ENCODE results near the gene EPB41L5.

The EPB41L5 gene

DNA sequence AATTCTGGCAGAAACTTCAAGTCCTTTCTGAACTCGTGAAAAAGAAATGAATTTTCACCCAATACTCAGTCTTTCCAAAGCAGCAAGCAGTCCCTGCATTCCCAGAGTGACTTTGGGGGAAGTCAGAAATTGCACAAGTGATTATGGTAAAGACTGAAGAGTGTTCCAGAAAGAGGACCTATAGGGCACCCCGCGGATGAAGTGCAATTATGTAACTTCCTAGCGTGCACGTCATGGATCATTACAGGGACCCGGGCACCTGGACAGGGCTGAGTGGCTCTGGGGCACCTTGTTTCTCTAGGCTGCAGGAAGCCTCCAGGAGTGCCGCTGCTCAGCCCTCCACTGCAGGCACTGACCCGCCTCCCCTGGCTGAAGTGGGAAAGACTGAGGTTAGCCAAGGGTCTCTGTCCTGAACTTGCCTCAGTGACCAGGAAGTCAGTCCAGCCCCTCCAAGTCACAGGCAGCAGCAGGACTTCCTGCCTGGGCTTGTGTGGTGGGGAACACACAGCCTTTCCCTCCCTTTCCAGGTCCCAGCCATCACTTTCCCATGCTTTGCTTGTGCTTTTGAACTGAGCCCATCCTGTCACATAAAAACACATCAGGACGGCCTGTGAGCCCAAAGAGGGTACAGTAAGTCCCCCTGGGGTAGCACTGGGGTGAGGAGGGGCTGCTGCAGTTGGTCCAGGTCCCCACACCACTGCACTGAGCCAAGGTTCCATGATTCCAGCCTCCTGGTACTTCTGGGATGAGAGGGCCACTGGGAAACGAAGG lies 190.6 kb downstream of the EPB41L5 start:
- DNase-seq = no peak

DNA sequence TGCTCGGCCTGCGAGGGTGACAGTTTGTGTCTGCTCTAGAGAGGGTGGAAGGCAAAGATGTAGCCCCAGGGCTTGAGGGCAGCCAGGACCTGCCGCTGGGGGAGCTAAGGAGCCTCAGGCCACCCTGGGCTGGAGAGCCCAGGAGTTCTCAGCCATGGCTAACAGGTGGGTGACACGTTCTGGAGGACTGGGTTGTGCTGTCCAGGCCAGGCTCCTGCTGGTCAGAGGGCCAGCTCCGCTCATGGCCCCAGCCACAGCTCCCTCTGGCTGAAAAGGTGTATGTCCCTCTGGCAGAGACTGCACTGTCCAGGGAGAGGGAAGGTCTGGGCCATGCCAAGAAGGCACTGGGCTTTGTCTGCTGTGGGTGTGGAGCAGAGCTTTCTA lies 191.1 kb downstream of the EPB41L5 start:
- no peak for DNase-seq

DNA sequence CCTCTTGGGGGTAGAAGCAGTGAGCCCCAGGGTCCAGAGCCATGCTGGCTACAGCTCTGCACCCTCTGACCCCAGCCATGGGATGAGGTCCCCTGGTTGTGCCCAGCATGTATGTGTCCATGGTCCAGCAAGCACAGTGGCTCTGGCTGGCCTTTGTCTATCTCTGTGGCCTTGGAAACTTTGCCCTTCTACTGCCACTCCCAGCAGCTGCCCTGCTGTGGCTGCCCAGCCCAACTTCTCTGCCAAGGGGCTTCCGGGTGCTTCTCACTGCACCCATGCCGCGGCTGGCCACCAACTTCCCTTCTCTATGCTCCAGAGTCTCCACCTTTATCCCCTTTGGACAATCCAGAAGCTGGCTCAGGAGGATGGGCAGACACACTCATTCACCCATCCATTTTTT lies 191.5 kb downstream of the EPB41L5 start:
- no peak for DNase-seq

DNA sequence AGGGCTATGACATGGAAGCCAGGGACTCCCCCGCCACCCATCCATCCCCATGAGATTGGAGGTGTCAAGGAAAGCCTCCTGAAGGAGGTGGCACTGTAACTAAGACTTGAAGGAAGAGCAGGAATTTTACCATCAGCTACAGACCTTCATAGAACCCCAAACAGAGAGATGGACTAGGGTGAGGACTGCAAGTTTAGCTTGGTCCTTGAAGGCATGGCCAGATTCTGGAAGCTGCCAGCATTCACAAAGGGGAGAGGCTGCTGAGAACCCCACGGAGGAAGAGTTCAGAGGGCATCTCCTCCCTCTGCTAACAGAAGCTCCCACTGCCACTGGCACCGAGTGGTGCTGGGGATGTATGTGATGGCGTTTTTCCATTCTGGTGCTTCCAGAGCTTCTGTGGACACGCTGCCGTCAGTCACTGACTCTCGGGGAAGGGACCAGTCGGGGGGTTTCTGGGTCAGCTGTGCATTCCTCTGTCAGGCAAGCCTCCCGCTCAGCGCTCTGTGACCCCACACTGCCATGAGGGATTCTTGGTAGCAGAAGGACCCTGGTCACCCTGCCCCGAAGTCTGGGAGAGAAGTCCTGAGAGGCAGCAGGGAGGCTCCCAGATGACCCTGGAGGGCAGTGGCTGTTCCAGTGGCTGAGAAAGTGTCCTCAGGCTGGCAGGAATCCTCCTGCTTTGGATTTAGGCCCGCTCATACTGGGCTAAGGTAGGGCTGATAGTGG lies 192.2 kb downstream of the EPB41L5 start:
- DNase-seq = no peak

DNA sequence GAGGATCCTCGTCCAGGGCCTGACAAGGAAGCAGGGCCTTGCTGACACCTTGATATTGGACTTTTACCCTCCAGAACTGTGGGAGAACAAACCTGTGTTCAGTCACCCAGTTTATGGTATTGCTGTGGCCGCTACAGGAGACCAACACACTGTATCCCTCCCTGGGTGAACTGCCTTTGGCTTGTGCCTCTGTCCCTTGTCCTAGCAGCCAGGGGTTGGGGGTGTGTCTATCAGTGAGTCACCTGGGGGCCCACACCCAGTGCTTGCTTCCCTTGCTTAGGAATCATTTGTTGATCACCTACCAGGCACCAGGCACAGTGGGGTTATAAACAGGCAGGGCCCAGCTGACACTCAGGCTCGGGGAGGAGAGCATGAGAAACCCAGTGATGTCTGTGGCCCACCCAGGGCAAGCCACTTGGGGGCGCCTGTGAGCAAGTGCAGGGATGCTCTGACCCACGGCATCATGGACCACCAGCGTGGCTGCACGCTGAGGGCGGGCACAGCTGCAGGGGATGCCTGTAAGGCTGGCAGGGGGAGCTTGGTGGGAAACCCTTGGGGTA lies 193.2 kb downstream of the EPB41L5 start:
- no peak for DNase-seq

DNA sequence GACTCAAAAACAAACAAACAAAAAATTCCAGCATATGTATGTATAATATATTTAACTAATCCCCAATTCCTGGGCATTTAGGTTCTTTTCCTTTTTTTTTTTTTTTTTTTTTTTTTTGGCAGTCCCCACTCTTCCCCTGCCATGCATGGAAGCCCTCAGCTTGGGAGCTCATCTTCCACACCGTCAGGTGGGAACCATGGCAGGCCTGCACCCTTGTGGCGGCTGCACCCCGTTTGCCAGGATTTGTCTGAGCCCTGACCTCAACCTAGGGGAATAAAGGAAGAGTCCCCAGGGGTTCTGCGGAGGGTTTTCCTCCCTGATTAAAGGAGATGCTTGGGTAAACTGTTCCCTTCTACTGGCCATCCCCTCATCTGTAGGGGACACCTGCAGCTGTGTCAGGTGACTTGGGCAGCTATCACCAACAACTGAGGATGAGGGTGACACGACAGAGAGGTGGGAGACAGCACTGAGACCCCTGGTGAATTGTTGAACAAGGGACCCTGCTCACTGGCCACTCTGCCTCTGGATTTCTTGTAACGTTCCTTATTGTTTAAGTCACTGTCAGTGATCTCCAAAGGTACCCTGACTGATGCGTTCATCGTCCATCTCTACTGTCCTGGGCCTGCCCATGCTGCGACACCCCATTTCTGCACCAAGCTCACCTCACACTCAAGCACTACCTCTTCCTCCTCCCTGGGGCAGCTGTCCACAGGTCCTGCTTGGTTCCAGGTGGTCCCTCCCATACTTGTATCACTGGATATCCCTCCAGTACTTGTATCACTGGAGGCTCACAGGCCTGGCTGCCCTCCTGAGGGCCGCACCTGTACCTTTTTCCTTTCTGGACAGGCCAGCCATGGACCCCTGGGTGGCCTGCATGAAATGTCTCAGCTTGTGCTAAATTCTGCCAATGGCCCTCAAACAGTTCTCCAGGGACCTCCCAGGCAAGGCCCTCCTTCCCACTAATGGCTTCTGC lies 195.8 kb downstream of the EPB41L5 start:
- DNase-seq = no peak

DNA sequence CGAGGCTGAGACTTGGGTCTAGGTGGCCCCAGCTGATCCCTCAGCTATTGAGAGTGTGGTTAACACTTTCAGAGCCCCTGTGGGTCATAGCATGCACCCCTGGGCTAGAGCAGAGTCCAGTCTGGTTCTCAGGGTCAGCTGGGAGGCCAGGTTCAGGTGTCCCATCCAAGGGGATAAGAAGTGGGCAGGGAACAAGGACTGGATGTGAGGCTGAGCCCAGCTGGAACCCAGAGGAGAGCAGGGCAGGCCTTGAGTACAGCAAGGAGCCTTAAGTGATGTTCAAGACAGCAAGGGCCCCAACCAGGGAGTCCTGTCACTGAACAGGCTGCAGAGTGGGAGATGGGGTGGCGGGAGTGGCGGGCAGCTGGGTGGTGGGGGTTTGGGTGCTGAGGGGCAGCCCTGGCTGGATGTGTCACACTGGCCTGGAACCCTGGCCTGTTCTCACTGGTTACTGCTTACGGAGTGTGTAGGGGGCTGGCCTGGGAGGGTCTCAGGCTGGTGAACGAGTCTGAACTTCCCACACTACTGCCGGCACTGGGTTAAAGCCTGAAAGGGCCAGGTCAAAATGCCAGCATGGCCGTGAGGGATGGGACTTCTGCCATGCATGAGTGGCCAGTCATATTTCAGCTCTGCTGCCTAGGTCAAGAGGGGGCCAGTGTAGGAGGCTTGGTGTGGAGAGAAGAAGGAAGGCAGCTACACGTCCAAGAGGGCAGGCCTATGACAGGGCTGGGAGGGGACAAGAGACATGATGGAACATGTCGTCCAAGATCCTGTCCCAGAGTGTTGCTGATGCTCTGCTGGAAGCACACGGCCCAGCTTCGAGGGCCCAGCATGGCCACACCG lies 196.8 kb downstream of the EPB41L5 start:
- no peak for DNase-seq

DNA sequence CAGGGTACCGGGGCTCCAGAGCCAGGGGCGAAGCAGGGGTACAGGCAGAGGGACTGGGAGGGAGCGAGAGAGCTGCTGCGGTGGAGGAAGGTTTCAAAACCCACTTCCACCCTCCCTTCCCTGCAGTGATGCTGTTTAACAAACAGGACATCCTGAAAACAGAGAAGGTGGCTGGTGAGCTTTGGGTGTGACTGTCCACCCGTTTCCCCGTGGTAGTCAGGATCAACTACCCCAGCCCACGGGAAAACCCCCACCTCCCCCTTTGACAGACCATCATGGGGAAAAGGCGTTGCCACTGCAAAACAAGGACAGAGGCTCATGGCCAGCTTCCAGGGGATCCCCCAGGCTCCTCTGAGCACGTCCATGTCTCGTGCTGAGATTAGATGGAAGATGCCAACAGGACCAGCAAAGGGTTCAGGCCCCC lies 197.4 kb downstream of the EPB41L5 start:
- DNase-seq = no peak

DNA sequence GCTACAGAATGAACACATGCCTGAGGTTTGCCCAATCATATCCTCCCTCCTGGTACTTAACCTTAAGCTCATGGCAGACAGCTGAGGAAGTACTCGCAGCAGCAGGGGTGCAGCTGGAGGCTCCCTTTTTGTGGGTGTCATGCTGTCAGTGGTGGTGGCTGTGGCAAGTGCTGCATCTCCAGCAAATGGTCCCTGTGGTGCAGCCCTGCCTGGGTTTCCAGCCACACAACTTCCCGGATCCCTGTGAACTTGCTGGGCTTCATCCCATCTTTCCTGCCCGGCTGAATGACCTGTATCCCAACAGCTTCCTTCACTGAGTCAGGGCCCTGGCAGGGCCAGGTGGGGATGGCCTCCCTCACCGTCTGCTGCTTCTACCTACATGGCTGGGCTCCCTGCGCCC lies 205.3 kb downstream of the EPB41L5 start:
- no peak for DNase-seq

DNA sequence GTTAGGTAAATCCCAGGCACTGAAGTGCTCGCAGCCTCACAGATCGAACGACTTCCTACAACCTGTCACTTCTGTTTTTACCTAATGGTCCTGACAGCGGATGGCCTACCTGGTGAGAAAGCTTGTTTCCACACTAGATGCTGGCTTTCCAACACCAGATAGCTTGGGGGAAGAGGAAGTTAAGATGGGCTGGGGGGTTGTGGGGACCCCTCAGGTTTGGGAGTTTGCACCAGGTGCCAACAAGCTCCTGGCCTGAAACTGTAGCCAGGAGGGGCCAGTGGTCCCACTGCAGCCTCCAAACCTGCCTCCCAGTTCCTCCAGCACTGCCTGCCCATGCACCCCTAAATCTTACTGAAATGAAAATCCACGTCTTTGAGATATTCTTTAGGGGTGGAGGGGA lies 206.4 kb downstream of the EPB41L5 start:
- no peak for DNase-seq

DNA sequence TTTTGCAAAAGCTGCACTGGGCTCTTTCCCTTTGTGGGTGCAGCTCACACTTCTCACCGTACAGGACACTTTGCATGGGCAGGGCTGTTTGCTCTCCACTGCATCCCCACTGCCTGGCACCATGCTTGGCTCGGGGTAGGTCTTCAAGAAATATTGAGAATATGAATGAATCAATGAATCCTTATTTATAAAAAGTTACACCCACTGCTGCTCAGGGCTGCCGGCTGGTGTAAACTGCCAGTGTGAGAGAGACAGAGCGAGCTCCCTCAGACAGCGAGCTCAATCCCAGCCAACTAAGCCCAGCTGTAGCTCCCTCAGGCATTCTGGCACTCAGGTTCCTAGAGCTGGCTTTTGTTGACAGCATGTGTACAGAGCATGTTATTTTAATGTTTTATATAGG lies 206.9 kb downstream of the EPB41L5 start:
- no peak for DNase-seq

DNA sequence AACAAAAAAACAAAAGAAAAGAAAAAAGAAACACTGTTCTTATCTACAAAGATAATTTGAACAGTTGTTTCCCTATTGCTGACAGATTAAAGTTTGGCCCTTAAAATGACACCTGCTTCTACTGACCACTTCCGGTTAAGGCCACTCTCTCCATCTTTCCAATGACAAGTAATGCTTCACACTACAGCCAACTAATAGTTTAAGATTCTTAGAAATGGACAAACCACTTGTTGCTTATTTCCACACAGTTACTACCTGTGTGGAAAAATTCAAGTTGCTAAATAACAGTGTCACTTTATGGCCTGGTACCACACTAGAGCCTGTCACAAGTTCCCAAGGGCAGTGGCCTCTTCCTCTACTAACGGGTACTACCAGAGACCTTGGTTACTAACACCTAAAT lies 207.9 kb downstream of the EPB41L5 start:
- no peak for DNase-seq

DNA sequence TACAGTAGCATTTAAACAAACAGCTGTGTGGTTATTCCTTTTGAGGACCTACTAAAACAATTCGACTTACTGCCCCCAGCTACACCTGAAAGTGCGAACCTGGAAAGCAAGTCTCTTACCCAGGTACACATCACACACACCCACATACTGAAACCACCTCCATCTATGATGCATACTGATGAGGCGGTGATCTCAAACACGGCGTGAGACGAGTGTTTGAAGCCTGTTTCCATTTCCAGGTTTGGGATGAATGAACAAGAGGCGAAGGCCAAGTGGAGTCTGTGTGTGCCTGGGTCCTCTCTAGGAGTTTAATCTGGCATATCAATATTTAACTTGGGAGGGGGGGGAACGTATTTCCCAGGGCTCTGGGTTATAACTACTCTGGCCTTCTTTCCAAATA lies 208.7 kb downstream of the EPB41L5 start:
- DNase-seq = no peak

DNA sequence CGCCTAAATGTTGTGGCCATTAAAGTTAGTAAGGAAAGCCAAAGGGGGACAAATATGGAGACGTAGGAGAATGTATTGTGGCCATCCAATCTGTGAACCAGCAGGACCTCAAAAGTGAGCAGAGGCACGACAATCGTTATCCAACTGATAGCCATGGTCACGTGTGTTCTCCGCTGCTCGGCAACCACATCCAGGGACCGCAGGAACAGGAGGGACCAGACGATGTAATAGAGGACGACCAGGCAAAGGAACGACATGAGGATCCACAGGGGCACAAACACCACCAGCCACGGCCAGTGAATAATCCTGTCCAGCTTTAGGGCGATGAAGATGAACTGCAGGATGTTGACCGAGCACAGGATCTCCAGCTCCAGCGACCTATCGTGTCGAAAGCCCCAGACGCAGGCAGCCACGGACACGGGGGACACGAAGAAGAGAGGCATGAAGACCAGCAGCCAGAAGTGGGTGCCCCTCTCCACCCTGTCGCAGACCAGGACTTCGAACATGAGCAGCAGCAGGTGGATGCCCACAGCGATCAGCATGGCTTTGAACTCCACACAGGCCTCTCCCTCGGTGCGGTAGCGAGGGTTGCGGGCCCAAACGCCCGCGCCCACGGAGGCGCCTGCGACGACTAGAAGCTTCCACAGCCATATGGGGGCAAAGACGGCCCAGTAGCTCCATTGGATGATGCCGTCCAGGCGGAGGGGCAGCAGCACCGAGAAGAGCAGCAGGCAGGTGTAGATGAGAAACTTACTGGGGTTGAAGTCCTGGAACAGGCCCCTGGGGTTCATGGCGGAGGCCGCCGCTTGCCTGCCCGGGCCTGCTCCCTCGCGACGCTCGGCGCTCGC lies 209.5 kb downstream of the EPB41L5 start:
- DNase-seq = no peak

DNA sequence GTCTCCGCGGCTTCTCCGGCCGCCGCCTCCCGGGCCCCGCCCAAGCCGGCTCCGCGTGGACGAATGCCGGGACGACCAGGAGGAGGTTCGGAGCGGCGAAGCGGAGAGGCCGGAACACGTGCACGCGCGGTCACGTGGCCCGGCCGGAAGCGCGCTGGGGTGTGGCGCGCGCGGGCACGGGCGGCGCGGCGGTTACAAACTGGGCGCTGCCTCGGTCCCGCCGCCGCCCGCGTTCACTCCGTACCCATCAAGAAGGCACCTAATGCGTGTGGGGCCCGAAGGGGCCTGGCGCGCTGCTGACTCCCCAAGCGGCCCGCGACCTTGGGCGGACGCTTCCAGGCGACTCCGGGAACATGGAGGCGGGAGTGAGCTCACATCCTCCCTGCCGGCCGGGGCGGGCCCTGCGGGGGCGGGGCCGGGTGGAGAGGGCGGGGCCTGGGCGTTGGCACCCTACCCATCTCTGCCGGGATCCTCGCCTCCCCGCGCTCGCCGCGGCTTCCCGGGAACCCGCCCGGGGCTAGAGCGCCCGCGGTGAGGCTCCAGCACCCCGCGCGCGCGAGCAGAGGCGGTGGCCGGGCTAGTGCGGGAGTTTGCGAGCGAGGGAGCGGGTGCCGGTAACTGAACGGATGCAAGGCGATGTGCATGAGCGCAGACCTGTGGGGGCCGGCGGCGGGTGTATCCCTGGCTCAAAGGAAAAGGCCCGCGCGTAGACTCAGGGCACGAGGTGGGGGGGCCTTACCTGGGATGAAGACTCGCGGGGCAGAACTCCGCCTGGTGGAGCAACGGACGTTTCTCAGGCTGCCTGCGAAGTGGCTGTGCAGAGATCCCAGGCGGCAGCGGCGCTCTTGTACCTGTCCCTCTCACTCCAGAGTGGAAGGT lies 210.4 kb downstream of the EPB41L5 start, which contains the start of gene TMEM185B:
Gene TMEM185B, minus strand, starts transcription at position 367 of the 879 bp plus-strand sequence. CDS start 424 bp downstream, outside the sequence.
- DNase-seq = peak; percentile 83

DNA sequence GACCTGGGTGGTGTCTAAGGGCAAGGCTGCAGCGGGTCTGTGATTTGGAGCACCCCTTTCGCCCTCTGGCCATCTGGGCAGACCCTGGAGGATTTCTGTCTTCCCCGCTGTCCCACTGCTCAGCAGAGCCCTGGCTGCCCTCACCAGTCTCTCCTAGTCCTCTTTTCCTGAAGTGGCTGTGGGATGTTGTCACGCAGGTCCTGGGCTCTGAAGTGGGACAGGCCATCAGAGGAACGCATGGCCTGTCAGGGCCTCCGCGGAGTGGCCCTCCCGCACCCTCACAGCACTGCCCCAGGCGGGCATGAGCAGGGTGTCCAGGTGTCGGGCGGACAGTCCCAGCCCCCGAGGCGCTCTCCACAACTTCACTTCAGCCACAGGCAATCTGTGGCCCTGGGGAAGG lies 211.4 kb downstream of the EPB41L5 start:
- DNase-seq = no peak

DNA sequence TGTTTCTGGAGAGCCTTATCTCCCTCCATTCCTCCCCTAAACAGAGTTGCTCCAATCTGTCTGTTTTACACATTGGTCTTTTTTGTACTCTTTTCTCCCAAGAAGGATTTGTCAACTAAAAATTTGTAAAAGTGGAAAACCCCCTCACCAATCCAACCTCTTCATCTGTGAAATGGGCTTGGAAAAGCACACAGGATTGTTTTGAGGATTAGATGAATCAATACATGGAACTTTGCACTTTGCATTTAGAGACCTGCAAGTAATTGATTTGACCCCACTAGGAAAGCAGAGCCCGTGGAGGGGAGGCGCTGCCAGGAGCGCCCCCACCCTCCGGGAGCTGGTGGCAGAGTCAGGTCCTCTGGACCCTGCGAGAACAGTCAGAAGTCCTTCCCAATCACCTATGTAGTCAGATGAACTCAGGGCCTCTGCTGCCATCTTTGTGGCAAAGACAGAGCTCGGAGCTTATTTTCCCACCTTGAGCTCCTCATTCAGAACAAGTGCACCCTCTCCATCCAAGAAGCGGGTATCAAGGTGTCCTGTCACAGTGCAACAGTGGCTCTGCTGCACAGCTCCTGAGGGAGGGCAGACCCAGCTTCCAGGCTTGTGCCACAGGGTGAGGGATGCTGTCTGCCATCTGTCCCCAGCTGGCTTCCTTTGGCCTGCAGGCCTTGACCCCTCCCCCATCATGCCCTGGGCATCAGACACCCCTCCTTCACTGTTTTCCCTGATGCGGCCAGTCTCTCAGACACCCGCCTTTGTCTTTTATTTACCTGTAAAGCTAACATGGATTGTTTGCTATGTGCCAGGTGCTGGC lies 212.1 kb downstream of the EPB41L5 start:
- DNase-seq = no peak

DNA sequence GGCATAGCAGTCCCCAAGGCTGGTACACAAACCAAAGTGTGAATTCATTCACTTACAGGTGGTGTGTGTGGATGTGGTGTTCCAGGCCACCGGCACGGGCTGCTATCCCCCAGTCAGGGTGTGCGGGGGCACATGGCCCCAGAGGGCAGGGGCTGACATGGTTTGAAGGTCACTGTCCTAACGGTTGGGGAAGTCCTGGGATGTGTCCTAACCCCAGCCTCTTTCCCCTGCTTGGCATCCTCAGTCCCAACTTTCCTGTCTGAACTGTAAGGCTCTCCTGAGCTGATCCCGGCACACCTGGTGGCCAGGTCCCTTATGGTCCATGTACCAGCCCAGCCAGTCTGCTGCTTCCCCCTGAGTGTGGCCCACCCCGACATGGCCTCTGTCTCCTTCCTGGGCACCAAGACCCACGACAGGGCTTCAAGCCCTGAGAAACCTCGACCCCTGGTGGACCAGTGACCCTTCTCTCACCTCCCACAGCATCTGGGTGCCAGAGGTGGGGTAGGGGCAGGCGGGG lies 212.7 kb downstream of the EPB41L5 start:
- DNase-seq = no peak

DNA sequence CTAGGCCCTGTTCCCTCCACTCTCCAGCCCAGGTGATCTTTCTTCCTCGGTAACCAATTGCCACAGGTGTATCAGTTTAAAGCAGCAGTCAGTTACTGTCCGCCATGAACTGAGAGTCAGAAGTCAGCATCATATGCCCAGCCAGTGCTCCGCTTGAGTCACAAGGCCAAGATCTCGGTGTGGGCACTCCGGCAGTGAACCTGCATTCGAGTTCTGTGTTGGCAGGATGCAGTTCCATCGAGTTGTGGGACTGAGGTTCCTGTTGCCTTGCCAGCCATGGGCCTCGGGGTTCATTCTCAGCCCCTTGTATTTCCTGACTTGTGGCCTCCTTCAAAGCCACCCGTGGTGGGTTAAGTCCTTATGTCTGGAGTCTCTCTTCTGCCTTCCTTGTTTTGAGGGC lies 213.4 kb downstream of the EPB41L5 start:
- no peak for DNase-seq

Data from effector CD4-positive, alpha-beta T cell (primary cell).